ENCODE measurements around the gene WDR33. TPM values are rescaled to one million over a fixed set of nuclear protein-coding genes. Genes with fewer than 3 reads are reported as not detected.
A peak's percentile ranks its signal among the peaks of the same experiment; 100 is the strongest.
"Not testable (repeated sequence)": the region's sequence is repeated elsewhere in the genome, so short reads cannot be mapped to it uniquely, and the experiment has no call there.

Gene WDR33
- total RNA-seq, 1 donor, result 35.4 TPM

GRCh38 chr2:127776122-127776780 is 34.7 kb downstream of the WDR33 start:
- no peak for DNase-seq (ENCODE audit: low read depth)
- TF ChIP-seq CTCF (IDR thresholded peaks at IDR 0.05; ENCODE audit: insufficient read depth, low read depth, low read length), result no peak
- H3K4me3 ChIP-seq (ENCODE audit: low read depth, low read length), result no peak overlapping the region

- TF ChIP-seq CTCF (IDR thresholded peaks at IDR 0.05; ENCODE audit: insufficient read depth, low read depth, low read length), result no peak
- peak; percentile 66 for DNase-seq (ENCODE audit: low read depth)
- H3K4me3 ChIP-seq (ENCODE audit: low read depth, low read length), result no peak overlapping the region
Observed at GRCh38 chr2:127771756-127772155, 39.2 kb downstream of the WDR33 start.

- DNase-seq (ENCODE audit: low read depth), result peak; percentile 92
- TF ChIP-seq CTCF (IDR thresholded peaks at IDR 0.05; ENCODE audit: insufficient read depth, low read depth, low read length), result no peak
- no peak overlapping the region for H3K4me3 ChIP-seq (ENCODE audit: low read depth, low read length)
Observed at GRCh38 chr2:127770973-127771735, 39.8 kb downstream of the WDR33 start.

- DNase-seq (ENCODE audit: low read depth); H3K4me3 ChIP-seq (ENCODE audit: low read depth, low read length): not testable (repeated sequence)
Observed at GRCh38 chr2:127770534-127770933, 40.4 kb downstream of the WDR33 start.

- no peak for TF ChIP-seq CTCF (IDR thresholded peaks at IDR 0.05; ENCODE audit: insufficient read depth, low read depth, low read length)
- no peak for DNase-seq (ENCODE audit: low read depth)
- H3K4me3 ChIP-seq (ENCODE audit: low read depth, low read length), result no peak overlapping the region
Observed at GRCh38 chr2:127769587-127769986, 41.4 kb downstream of the WDR33 start.

GRCh38 chr2:127768775-127769479 is 42.0 kb downstream of the WDR33 start:
- no peak for TF ChIP-seq CTCF (IDR thresholded peaks at IDR 0.05; ENCODE audit: insufficient read depth, low read depth, low read length)
- H3K4me3 ChIP-seq (ENCODE audit: low read depth, low read length), result no peak overlapping the region
- no peak for DNase-seq (ENCODE audit: low read depth)

GRCh38 chr2:127763776-127764175 is 47.2 kb downstream of the WDR33 start:
- no peak for TF ChIP-seq CTCF (IDR thresholded peaks at IDR 0.05; ENCODE audit: insufficient read depth, low read depth, low read length)
- peak; percentile 61 for DNase-seq (ENCODE audit: low read depth)
- H3K4me3 ChIP-seq (ENCODE audit: low read depth, low read length), result no peak overlapping the region

Measured in fibroblast of villous mesenchyme (primary cell).